ENCODE data around the gene ADRB2.
A peak's percentile ranks its signal among the peaks of the same experiment; 100 is the strongest.

The ADRB2 gene

DNA sequence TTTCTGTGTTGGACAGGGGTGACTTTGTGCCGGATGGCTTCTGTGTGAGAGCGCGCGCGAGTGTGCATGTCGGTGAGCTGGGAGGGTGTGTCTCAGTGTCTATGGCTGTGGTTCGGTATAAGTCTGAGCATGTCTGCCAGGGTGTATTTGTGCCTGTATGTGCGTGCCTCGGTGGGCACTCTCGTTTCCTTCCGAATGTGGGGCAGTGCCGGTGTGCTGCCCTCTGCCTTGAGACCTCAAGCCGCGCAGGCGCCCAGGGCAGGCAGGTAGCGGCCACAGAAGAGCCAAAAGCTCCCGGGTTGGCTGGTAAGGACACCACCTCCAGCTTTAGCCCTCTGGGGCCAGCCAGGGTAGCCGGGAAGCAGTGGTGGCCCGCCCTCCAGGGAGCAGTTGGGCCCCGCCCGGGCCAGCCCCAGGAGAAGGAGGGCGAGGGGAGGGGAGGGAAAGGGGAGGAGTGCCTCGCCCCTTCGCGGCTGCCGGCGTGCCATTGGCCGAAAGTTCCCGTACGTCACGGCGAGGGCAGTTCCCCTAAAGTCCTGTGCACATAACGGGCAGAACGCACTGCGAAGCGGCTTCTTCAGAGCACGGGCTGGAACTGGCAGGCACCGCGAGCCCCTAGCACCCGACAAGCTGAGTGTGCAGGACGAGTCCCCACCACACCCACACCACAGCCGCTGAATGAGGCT, at the start of gene ADRB2:
Gene ADRB2, plus strand, starts transcription at position 559 of the 686 bp plus-strand sequence. CDS start 221 bp downstream, outside the sequence.
- H3K27ac ChIP-seq (ENCODE audit: low read depth, low read length): no peak within 1 kb of the TSS
- H3F3A ChIP-seq (ENCODE audit: insufficient read depth): no peaks in the 10 kb centered on the region

DNA sequence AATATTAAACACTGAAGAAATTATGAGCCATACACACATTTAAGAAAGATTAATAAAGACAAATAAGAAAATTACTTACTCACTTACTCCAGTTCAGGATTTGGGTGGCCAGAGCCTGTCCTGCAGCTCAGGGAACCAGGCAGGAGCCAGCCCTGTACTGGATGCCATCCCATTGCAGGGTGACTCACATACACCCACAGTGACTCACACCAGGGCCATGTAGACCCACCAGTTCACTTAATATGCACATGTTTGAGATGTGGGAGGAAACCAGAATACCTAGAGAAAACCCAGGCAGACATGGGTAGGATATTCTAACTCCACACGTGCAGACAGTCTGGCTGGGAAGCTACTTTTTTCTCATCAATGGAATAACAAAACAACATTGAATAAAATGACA, 49.6 kb upstream of the ADRB2 start:
- Histone ChIP-seq H3K4me3 (ENCODE audit: insufficient read depth, low read length, poor library complexity, severe bottlenecking) (no peak overlapping the region), H4K20me1 (ENCODE audit: low read depth, low read length) (no peaks in the 10 kb centered on the region), H3K79me2 (ENCODE audit: insufficient read depth, low read length) (no peaks in the 10 kb centered on the region), H3K9me2 (replicated peaks; ENCODE audit: insufficient read depth, low read length) (no peaks in the 10 kb centered on the region), H3K9me3 (ENCODE audit: insufficient read depth, low read length) (no peaks in the 10 kb centered on the region), H2AFZ (ENCODE audit: low read depth, low read length, severe bottlenecking) (no peak overlapping the region), H3K36me3 (ENCODE audit: low read length) (no peaks in the 10 kb centered on the region), H3K27ac (ENCODE audit: low read depth, low read length) (no peak overlapping the region), H3K27me3 (ENCODE audit: low read length) (no peaks in the 10 kb centered on the region), H3F3A (ENCODE audit: insufficient read depth) (no peaks in the 10 kb centered on the region), H3K4me2 (ENCODE audit: low read depth, low read length, poor library complexity, severe bottlenecking) (no peak overlapping the region), H3K9ac (ENCODE audit: low read length) (no peak overlapping the region)
- no peak for TF ChIP-seq CTCF (IDR thresholded peaks at IDR 0.05; ENCODE audit: insufficient read depth, low read length, poor library complexity, severe bottlenecking)
- no peak for TF ChIP-seq EZH2phosphoT487 (conservative IDR thresholded peaks at IDR 0.05; ENCODE audit: low read length)

More for the DNA sequence above, at the start of gene ADRB2:
- H2AFZ ChIP-seq (ENCODE audit: low read depth, low read length, severe bottlenecking): peak within 1 kb of the TSS; percentile 61
- H3K9me2 ChIP-seq (replicated peaks; ENCODE audit: insufficient read depth, low read length): no peaks in the 10 kb centered on the region
- H3K4me2 ChIP-seq (ENCODE audit: low read depth, low read length, poor library complexity, severe bottlenecking): peak within 1 kb of the TSS; percentile 54
- peak within 1 kb of the TSS; percentile 46 for H3K9ac ChIP-seq (ENCODE audit: low read length)
- peak within 1 kb of the TSS; percentile 41 for H3K4me3 ChIP-seq (ENCODE audit: insufficient read depth, low read length, poor library complexity, severe bottlenecking)
- no peaks in the 10 kb centered on the region for H4K20me1 ChIP-seq (ENCODE audit: low read depth, low read length)
- TF ChIP-seq CTCF (IDR thresholded peaks at IDR 0.05; ENCODE audit: insufficient read depth, low read length, poor library complexity, severe bottlenecking) (no peak), EZH2phosphoT487 (conservative IDR thresholded peaks at IDR 0.05; ENCODE audit: low read length) (no peak)
- no peaks in the 10 kb centered on the region for H3K79me2 ChIP-seq (ENCODE audit: insufficient read depth, low read length)
- H3K36me3 ChIP-seq (ENCODE audit: low read length): no peaks in the 10 kb centered on the region
- H3K9me3 ChIP-seq (ENCODE audit: insufficient read depth, low read length): no peaks in the 10 kb centered on the region
- no peaks in the 10 kb centered on the region for H3K27me3 ChIP-seq (ENCODE audit: low read length)

DNA sequence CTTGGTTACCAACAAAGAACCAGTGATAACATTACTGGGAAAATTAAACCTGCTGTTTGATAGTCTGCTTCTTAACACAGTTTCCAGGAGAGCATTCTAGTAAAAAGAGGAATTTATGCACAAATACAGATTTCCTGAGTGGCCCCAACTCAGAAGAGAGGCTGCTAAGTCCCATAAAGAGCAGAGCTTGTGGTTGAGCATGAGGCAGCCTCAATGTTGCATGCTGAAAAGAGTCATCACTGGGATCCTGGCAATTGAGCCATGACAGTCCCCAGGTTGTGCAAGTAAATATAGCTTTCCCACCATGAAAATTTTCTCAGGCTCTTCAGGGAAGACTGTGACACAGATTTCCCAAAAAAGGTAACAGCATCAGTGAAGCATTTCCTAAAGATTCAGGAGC, 47.5 kb upstream of the ADRB2 start:
- no peaks in the 10 kb centered on the region for H3F3A ChIP-seq (ENCODE audit: insufficient read depth)
- H3K9me2 ChIP-seq (replicated peaks; ENCODE audit: insufficient read depth, low read length): no peaks in the 10 kb centered on the region
- H3K27me3 ChIP-seq (ENCODE audit: low read length): no peaks in the 10 kb centered on the region
- H2AFZ ChIP-seq (ENCODE audit: low read depth, low read length, severe bottlenecking): no peak overlapping the region
- no peaks in the 10 kb centered on the region for H3K36me3 ChIP-seq (ENCODE audit: low read length)
- H3K27ac ChIP-seq (ENCODE audit: low read depth, low read length): no peak overlapping the region
- TF ChIP-seq CTCF (IDR thresholded peaks at IDR 0.05; ENCODE audit: insufficient read depth, low read length, poor library complexity, severe bottlenecking) (no peak), EZH2phosphoT487 (conservative IDR thresholded peaks at IDR 0.05; ENCODE audit: low read length) (no peak)
- no peak overlapping the region for H3K9ac ChIP-seq (ENCODE audit: low read length)
- H3K9me3 ChIP-seq (ENCODE audit: insufficient read depth, low read length): no peaks in the 10 kb centered on the region
- H4K20me1 ChIP-seq (ENCODE audit: low read depth, low read length): no peaks in the 10 kb centered on the region
- H3K79me2 ChIP-seq (ENCODE audit: insufficient read depth, low read length): no peaks in the 10 kb centered on the region
- no peak overlapping the region for H3K4me3 ChIP-seq (ENCODE audit: insufficient read depth, low read length, poor library complexity, severe bottlenecking)
- H3K4me2 ChIP-seq (ENCODE audit: low read depth, low read length, poor library complexity, severe bottlenecking): no peak overlapping the region
